Caki2 (cell line): ENCODE measurements around the gene CDH11. TPM values are rescaled to one million over a fixed set of nuclear protein-coding genes. Genes with fewer than 3 reads are reported as not detected.

Experiments used
- DNase-seq: peaks from one replicate; pipeline ENCODE4 v3.0.0-alpha.2; 2015; ENCODE audit warnings: low read depth
- in situ Hi-C: cut with HindIII; loops from 2 replicates; pipeline ENCODE4 v1.10.0; 2016; ENCODE audit warnings: low sequenced_read_pairs, low pct_unique_long_range_greater_than_20kb, mixed read lengths
- total RNA-seq: library from RNA; depleted of rRNA; stranded (reverse); fragments of >200 nt; shearing (Covaris generic); gene quantifications from 2 replicates; pipeline ENCODE4 v1.2.3, GENCODE V29; 2014; ENCODE audit warnings: low replicate concordance

CDH11 gene
- total RNA-seq, 1 experiment from 2014 or later, result not detected

DNA sequence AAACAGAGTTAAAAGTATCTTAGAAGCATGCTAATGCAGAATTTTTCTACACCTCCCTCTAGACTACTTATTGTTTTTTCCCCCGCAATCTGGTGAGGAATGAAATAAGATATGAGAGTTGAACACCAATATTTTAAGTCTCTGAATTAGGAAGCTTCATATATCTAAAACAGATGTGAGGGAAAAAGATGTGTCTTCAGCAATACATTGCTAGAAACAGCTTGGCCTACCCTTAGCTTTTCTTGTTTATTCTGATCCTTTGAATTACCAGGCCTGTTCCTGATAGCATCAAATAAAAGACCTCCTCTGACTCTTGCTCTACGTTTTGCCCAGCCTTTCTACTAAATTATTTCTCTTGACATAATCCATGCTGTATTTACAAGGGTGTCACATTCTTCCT lies 221.8 kb downstream of the CDH11 start:
- in situ Hi-C loops, result no loop called here

DNA sequence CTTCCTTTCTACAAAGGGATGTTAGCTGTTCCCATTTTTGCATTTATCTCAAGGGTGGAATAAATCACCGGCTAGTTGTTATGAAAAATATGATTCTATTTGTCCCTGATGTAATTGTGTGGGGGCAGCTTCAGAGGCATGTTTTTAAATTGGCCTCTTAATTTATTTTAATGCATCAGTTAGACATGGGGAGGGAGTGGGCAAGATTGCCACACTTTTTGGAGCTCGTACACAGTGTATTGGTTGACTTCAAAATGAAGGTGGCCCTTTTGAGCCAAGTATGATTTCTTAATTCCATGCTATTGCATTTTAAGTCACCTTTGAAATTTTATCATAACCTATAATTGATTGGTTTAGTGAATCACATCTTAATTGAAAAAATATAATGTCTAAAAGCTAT lies 223.7 kb downstream of the CDH11 start:
- in situ Hi-C loops, result no loop called here
- DNase-seq, result no peak

More for the DNA sequence above, 221.8 kb downstream of the CDH11 start:
- no peak for DNase-seq
